H1 (cell line): ENCODE results near the gene ITPRIPL2. TPM values are rescaled to one million over a fixed set of nuclear protein-coding genes. Genes with fewer than 3 reads are reported as not detected.

Experiments
- CEBPB ChIP-seq: IDR thresholded peaks from 2 replicates; pipeline ENCODE4 v1.6.1; 2012; ENCODE audit warnings: low read depth, low read length
- NANOG ChIP-seq: IDR thresholded peaks from 2 replicates; pipeline ENCODE4 v1.6.1; 2011; ENCODE audit warnings: low read length, low read depth, mild to moderate bottlenecking, inconsistent platforms; ENCODE audit not compliant: insufficient read depth, poor library complexity, severe bottlenecking
- POLR2A ChIP-seq, 2 experiments: IDR thresholded peaks; 1 replicate in 1 of 2; 2 replicates in 1 of 2; pipeline ENCODE4 v1.6.1; 2011; ENCODE audit warnings: low read depth in 2 of 2, low read length in 2 of 2, mild to moderate bottlenecking in 2 of 2; ENCODE audit errors: control extremely low read depth in 1 of 2
- RFX5 ChIP-seq: IDR thresholded peaks from 2 replicates; pipeline ENCODE4 v1.6.1; 2011; ENCODE audit warnings: low read depth, low read length, improper control_type of control experiment, borderline replicate concordance
- polyA plus RNA-seq, 7 experiments: library from polyadenylated mRNA; depleted of rRNA in 3 of 7; stranded (reverse) in 5 of 7; unstranded in 2 of 7; fragments of >200 nt in 5 of 7; fragments of 200-250 nt in 2 of 7; gene quantifications; 1 replicate in 5 of 7; 2 replicates in 1 of 7; 4 replicates in 1 of 7; pipeline versions ENCODE4 v1.2.1 to v1.2.3, GENCODE V29; 2011 to 2013; ENCODE audit warnings: missing spikeins in 2 of 7, mixed read lengths in 2 of 7
- total RNA-seq: library from RNA; stranded (reverse); fragmentation: NEBNext Ultra II Directional; extraction: Animal tissue kit (Norgen Biotek cat#: 25700); gene quantifications from 2 replicates; pipeline ENCODE4 v1.2.1, GENCODE V29; 2021

ITPRIPL2 gene
- total and polyA plus RNA-seq, 2 of the 8 experiments (the other 6 are each of a cell fraction or from before 2014, with no cell fraction given) = 1.1 to 3.4 TPM

DNA sequence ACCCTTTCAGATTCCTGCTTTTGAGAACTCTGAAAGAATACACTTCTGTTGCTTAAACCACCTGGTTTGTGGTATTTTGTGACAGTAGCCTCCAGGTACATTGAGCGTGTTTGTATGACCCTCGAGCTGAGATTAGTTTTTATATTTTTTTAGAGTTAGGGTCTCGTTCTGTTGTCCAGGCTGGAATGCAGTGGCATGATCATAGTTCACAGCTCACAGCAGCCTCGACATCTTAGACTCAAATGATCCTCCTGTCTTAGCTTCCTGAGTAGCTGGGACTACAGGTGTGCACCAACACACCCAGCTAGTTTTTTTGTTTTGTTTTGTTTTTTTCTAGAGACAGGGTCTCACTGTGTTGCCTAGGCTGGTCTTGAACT, 4.5 kb upstream of the ITPRIPL2 start (continued):
- TF ChIP-seq POLR2A (IDR thresholded peaks at IDR 0.05; ENCODE audit: control extremely low read depth in 1 of 2, low read depth in 2 of 2, low read length in 2 of 2) = no peak
- TF ChIP-seq NANOG = no peak
- TF ChIP-seq CEBPB = no peak
- no peak for TF ChIP-seq RFX5
